Measurements from ENCODE around the gene GNB1. TPM values are rescaled to one million over a fixed set of nuclear protein-coding genes. Genes with fewer than 3 reads are reported as not detected.
"Not testable (repeated sequence)": the region's sequence is repeated elsewhere in the genome, so short reads cannot be mapped to it uniquely, and the experiment has no call there.

The GNB1 gene
- total and polyA plus RNA-seq, 7 experiments from 2014 or later, result 48.1 to 358 (median 232) TPM

- H3K4me3 Mint-ChIP-seq, result peak overlapping the region; percentile 80 to 100 (median 90)
- H3K27me3 Mint-ChIP-seq, result peaks cover 0 to 5% (median 0%) of the 10 kb centered on the region in 5 donors
- peaks cover 37 to 74% (median 59%) of the 10 kb centered on the region in 7 donors for H3K4me1 Mint-ChIP-seq
- ATAC-seq (peak; percentile 67), DNase-seq (peak in 7 of 9 donors; percentile 28 to 86 (median 58))
- Histone ChIP-seq H3K4me3 (ENCODE audit: low read length) (peak overlapping the region; percentile 64), H3K36me3 (ENCODE audit: control insufficient read depth in 2 of 3, insufficient read depth in 3 of 3, low read length in 3 of 3) (no peaks in the 10 kb centered on the region), H3K27ac (ENCODE audit: low read depth, low read length) (peak overlapping the region; percentile 96), H3K4me1 (ENCODE audit: control insufficient read depth in 2 of 2, insufficient read depth in 2 of 2, low read length in 2 of 2) (peaks cover 33 to 50% of the 10 kb centered on the region in 2 donors), H3K27me3 (ENCODE audit: control insufficient read depth in 2 of 2, insufficient read depth in 2 of 2, low read length in 2 of 2) (no peaks in the 10 kb centered on the region), H3K9me3 (ENCODE audit: control insufficient read depth in 2 of 3, low read length in 3 of 3) (no peaks in the 10 kb centered on the region)
- H3K9me3 Mint-ChIP-seq, result peaks cover 0 to 2% (median 0%) of the 10 kb centered on the region in 11 donors
- CTCF ChIA-PET, result interaction anchor here (0.8 to 1.6 kb wide), 2 partner anchors 16 to 17 kb away, joined by 3 read pairs; no protein-coding TSS in a partner anchor
- intact Hi-C loops (cut with micrococcal nuclease), result loop anchor here (1.0 kb wide), 4 partner anchors 18 to 775 kb away; partner anchors contain the start of genes TMEM52 (in 2 of the 2) and C1orf159 (in 1 of the 2)
- H3K36me3 Mint-ChIP-seq, result peaks cover 0 to 10% (median 0%) of the 10 kb centered on the region in 5 donors
- H3K27ac Mint-ChIP-seq, result peak overlapping the region; percentile 82 to 98 (median 95)
- POLR2A ChIA-PET, result interaction anchor here (1.0 to 1.5 kb wide), 6 partner anchors 12 to 338 kb away, joined by 3 to 12 read pairs (median 4); no protein-coding TSS in a partner anchor
Measured at GRCh38 chr1:1891349-1892078, 627 bp upstream of the GNB1 start.

GRCh38 chr1:1889847-1890505 lies 911 bp downstream of the GNB1 start:
- DNase-seq (peak in 8 of 9 donors; percentile 34 to 69 (median 40)), ATAC-seq (peak; percentile 20)
- H3K9me3 Mint-ChIP-seq, result peaks cover 0 to 2% (median 0%) of the 10 kb centered on the region in 11 donors
- Histone ChIP-seq H3K36me3 (ENCODE audit: control insufficient read depth in 2 of 3, insufficient read depth in 3 of 3, low read length in 3 of 3) (no peaks in the 10 kb centered on the region), H3K4me3 (ENCODE audit: low read length) (peak overlapping the region; percentile 55), H3K27me3 (ENCODE audit: control insufficient read depth in 2 of 2, insufficient read depth in 2 of 2, low read length in 2 of 2) (no peaks in the 10 kb centered on the region), H3K27ac (ENCODE audit: low read depth, low read length) (peak overlapping the region; percentile 96), H3K9me3 (ENCODE audit: control insufficient read depth in 2 of 3, low read length in 3 of 3) (no peaks in the 10 kb centered on the region), H3K4me1 (ENCODE audit: control insufficient read depth in 2 of 2, insufficient read depth in 2 of 2, low read length in 2 of 2) (peaks cover 36 to 47% of the 10 kb centered on the region in 2 donors)
- H3K27me3 Mint-ChIP-seq, result no peaks in the 10 kb centered on the region
- H3K4me3 Mint-ChIP-seq, result peak overlapping the region; percentile 76 to 100 (median 86)
- H3K36me3 Mint-ChIP-seq, result peaks cover 0 to 12% (median 0%) of the 10 kb centered on the region in 5 donors
- H3K27ac Mint-ChIP-seq, result peak overlapping the region; percentile 25 to 94 (median 88)
- peaks cover 39 to 69% (median 56%) of the 10 kb centered on the region in 7 donors for H3K4me1 Mint-ChIP-seq
- intact Hi-C loops (cut with micrococcal nuclease), result loop anchor here (2.0 to 5.0 kb wide), 2 partner anchors 48 to 109 kb away; no protein-coding TSS in a partner anchor
- ChIA-PET CTCF (no interaction called here), POLR2A (interaction anchor here (0.6 to 1.0 kb wide), 2 partner anchors 12 to 110 kb away, joined by 3 read pairs; no protein-coding TSS in a partner anchor)

- no peak for ATAC-seq
- Mint-ChIP-seq H3K4me1 (peaks cover 36 to 69% (median 48%) of the 10 kb centered on the region in 7 donors), H3K36me3 (peaks cover 0 to 12% (median 0%) of the 10 kb centered on the region in 5 donors), H3K4me3 (peak overlapping the region; percentile 76 to 100 (median 86)), H3K9me3 (peaks cover 0 to 2% (median 0%) of the 10 kb centered on the region in 11 donors), H3K27ac (peak overlapping the region; percentile 25 to 94 (median 88)), H3K27me3 (no peaks in the 10 kb centered on the region)
- no peak for DNase-seq
- peaks cover 38 to 39% of the 10 kb centered on the region in 2 donors for H3K4me1 ChIP-seq (ENCODE audit: control insufficient read depth in 2 of 2, insufficient read depth in 2 of 2, low read length in 2 of 2)
- CTCF ChIA-PET, result no interaction called here
- H3K4me3 ChIP-seq (ENCODE audit: low read length), result peak overlapping the region; percentile 55
- intact Hi-C loops (cut with micrococcal nuclease), result loop anchor here (2.0 to 5.0 kb wide), 2 partner anchors 47 to 108 kb away; no protein-coding TSS in a partner anchor
- no peaks in the 10 kb centered on the region for H3K36me3 ChIP-seq (ENCODE audit: control insufficient read depth in 2 of 3, insufficient read depth in 3 of 3, low read length in 3 of 3)
- no peaks in the 10 kb centered on the region for H3K9me3 ChIP-seq (ENCODE audit: control insufficient read depth in 2 of 3, low read length in 3 of 3)
- POLR2A ChIA-PET, result interaction anchor here (0.6 to 1.6 kb wide), 3 partner anchors 9 to 109 kb away, joined by 3 to 8 read pairs (median 3); no protein-coding TSS in a partner anchor
- peak overlapping the region; percentile 96 for H3K27ac ChIP-seq (ENCODE audit: low read depth, low read length)
- no peaks in the 10 kb centered on the region for H3K27me3 ChIP-seq (ENCODE audit: control insufficient read depth in 2 of 2, insufficient read depth in 2 of 2, low read length in 2 of 2)
Measured at GRCh38 chr1:1889090-1889750, 1.7 kb downstream of the GNB1 start.

- H3K4me3 ChIP-seq (ENCODE audit: low read length); POLR2A ChIA-PET; DNase-seq; H3K27ac ChIP-seq (ENCODE audit: low read depth, low read length); H3K27me3 ChIP-seq (ENCODE audit: control insufficient read depth in 2 of 2, insufficient read depth in 2 of 2, low read length in 2 of 2); ATAC-seq; H3K27me3 Mint-ChIP-seq; H3K9me3 ChIP-seq (ENCODE audit: control insufficient read depth in 2 of 3, low read length in 3 of 3); intact Hi-C loops (cut with micrococcal nuclease); H3K36me3 ChIP-seq (ENCODE audit: control insufficient read depth in 2 of 3, insufficient read depth in 3 of 3, low read length in 3 of 3); H3K9me3 Mint-ChIP-seq; CTCF ChIA-PET: not testable (repeated sequence)
- peaks cover 51 to 62% of the 10 kb centered on the region in 2 donors for H3K4me1 ChIP-seq (ENCODE audit: control insufficient read depth in 2 of 2, insufficient read depth in 2 of 2, low read length in 2 of 2)
- peaks cover 58 to 88% (median 67%) of the 10 kb centered on the region in 7 donors for H3K4me1 Mint-ChIP-seq
- peak overlapping the region in 6 of 9 donors; percentile 19 to 69 (median 38) for H3K27ac Mint-ChIP-seq
- peaks cover 1 to 14% (median 5%) of the 10 kb centered on the region in 5 donors for H3K36me3 Mint-ChIP-seq
- H3K4me3 Mint-ChIP-seq, result peak overlapping the region in 6 of 10 donors; percentile 36 to 69 (median 42)
Measured at GRCh38 chr1:1883890-1884289, 7.0 kb downstream of the GNB1 start.

- H3K36me3 ChIP-seq (ENCODE audit: control insufficient read depth in 2 of 3, insufficient read depth in 3 of 3, low read length in 3 of 3), result peaks cover 0 to 5% (median 0%) of the 10 kb centered on the region in 3 experiments
- DNase-seq (no peak), ATAC-seq (no peak)
- H3K4me1 ChIP-seq (ENCODE audit: control insufficient read depth in 2 of 2, insufficient read depth in 2 of 2, low read length in 2 of 2), result peaks cover 52 to 62% of the 10 kb centered on the region in 2 donors
- no peaks in the 10 kb centered on the region for H3K27me3 Mint-ChIP-seq
- ChIA-PET POLR2A (no interaction called here), CTCF (no interaction called here)
- no peaks in the 10 kb centered on the region for H3K27me3 ChIP-seq (ENCODE audit: control insufficient read depth in 2 of 2, insufficient read depth in 2 of 2, low read length in 2 of 2)
- no peak overlapping the region for H3K27ac ChIP-seq (ENCODE audit: low read depth, low read length)
- intact Hi-C loops (cut with micrococcal nuclease), result no loop called here
- peaks cover 4 to 19% (median 11%) of the 10 kb centered on the region in 5 donors for H3K36me3 Mint-ChIP-seq
- H3K9me3 ChIP-seq (ENCODE audit: control insufficient read depth in 2 of 3, low read length in 3 of 3), result no peaks in the 10 kb centered on the region
- H3K9me3 Mint-ChIP-seq, result no peaks in the 10 kb centered on the region
- no peak overlapping the region for H3K4me3 ChIP-seq (ENCODE audit: low read length)
- peak overlapping the region in 9 of 10 donors; percentile 10 to 69 (median 42) for H3K4me3 Mint-ChIP-seq
- peaks cover 58 to 88% (median 68%) of the 10 kb centered on the region in 7 donors for H3K4me1 Mint-ChIP-seq
- peak overlapping the region in 8 of 9 donors; percentile 19 to 72 (median 42) for H3K27ac Mint-ChIP-seq
Measured at GRCh38 chr1:1883092-1883873, 7.6 kb downstream of the GNB1 start.

Data from naive thymus-derived CD4-positive, alpha-beta T cell (primary cell).